ENCODE measurements around the gene MKS1. TPM values are rescaled to one million over a fixed set of nuclear protein-coding genes. Genes with fewer than 3 reads are reported as not detected.

MKS1 gene
- total RNA-seq, 2 donors from 2014 or later, result 9.4 to 9.7 TPM

DNA sequence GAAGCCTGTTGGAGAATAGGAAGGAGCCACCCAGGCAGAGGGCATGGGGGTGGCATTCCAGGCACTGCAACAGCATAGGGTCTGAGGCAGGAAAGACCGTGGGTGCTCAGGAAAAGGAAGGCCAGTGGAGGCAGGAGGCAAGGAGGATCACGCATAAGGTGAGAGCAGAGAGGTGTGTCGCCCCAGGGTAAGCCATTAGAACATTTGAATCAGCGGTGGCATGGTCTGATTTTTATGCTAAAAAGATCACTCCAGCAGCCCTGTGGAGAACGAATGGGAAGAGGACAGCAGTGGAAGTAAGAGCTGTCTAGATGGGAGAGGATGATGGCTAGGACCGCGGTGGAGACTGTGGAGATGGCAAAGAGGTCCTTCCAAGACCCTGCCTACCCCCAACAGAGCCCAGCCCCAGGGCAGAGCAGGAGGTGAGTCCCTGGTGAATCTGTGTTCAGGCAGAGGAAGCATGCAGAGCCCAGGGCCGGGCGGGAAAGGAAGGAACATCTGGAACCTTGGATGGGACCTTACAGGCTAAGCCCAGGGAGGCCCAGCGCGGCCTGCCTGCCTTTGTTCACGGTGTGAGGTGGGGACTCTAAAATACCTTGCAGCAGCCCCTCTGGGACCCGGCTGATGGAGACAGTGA is 27.2 kb upstream of the MKS1 start:
- intact Hi-C loops (cut with DNase I), result no loop called here

DNA sequence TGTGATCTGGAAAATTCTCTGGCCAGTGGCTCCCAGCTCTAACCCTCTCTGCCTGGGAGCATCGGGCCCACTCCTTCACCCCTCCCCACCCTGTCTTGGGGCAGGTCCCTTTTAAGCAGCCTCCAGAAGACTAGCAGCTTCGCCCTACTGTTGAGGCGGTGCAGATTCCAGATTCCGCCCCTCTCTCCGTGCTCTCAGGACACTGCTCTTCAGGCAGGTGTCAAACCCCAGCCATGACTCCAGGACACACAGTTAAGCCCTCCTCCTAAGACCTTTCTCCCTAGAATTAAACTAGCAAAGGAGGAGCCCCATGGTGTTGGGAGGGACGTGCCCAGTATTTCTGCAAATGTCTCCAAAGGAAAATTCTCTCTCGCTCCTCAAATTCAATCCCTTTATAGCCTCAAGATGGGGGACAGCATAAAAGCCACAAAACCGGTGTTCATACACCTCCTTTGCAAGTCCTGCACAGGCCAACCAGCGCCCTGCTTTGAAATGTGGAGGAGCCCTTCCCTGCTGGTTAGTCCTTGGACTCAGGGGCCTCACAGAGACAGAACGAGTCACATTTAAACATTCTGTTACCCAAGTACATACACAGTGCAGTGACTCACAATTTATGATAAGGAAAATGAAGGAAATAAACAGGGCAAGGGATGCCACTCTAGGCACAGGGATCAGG is 26.5 kb upstream of the MKS1 start:
- intact Hi-C loops (cut with DNase I), result no loop called here
- no peak for DNase-seq (ENCODE audit: low spot score)

More for the DNA sequence above, 27.2 kb upstream of the MKS1 start:
- peak; percentile 69 for DNase-seq (ENCODE audit: low spot score)

DNA sequence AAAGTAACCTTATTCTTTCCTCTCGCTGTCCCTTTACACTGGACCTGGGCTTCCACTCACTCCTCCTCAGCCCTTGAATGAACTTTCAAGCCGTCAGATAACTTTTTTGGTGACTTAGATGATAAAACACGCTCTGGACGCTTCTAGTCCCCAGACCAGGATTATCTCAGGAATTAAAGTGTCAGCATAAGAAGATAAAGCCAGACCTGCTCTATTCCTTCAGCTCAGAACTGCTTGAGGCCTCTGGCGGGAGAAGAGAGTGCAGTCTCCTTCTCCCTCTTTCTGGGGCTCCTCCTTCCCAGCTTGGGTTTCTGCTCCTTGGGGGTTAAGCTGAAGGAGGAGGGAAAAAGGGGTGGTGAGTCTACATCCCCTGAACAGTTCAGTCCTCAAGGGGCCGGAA is 25.9 kb upstream of the MKS1 start:
- DNase-seq (ENCODE audit: low spot score), result no peak
- intact Hi-C loops (cut with DNase I), result no loop called here

DNA sequence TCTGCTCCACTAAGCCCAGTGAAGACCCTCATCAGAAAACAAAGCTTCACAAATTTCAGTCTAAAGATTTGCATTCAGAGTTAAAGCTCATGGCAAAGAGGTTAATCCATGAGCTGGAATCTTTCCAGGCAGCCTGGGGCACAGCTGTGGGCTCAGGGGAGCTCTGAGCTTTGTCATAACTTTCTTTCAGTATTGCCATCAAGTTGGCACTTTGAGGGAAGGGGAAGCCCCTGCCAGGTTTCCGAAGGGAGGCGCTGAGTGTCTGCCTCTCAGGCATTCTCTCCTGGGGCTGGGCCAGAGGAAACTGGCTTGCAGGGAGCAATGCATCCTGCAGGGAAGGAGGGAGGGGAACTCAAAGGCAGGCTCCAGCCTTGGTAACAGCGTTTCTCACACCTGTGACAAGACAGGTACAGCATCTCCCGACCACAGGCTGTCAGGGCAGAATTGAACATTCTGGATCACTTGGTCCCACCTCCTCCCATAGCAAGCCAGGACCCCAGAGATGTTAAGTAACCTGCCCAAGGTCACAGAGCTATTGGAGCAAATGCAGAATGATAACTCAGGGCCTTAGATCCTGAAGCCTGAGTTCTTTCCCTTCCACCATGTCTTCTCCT is 23.2 kb upstream of the MKS1 start:
- no peak for DNase-seq (ENCODE audit: low spot score)
- intact Hi-C loops (cut with DNase I), result no loop called here

DNA sequence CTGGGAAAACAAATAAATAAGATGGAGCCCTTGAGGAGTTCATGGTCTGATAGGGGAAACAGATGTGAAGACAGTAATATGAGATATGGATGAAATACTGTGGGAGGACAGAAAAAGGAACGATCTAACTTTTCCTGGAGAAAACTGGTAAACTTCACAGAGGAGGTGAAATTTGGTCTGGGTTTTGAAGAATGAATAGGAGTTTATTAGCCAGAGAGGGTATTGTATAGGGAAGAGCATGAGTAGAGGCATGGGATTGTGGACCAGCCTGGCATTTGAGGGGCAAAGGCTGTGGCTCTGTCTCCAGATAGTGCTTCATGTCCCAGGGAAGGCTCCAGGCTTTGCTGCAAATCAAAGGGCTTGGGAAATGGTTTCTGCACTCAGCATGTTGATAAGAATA is 20.9 kb upstream of the MKS1 start:
- intact Hi-C loops (cut with DNase I), result no loop called here
- DNase-seq (ENCODE audit: low spot score), result no peak

DNA sequence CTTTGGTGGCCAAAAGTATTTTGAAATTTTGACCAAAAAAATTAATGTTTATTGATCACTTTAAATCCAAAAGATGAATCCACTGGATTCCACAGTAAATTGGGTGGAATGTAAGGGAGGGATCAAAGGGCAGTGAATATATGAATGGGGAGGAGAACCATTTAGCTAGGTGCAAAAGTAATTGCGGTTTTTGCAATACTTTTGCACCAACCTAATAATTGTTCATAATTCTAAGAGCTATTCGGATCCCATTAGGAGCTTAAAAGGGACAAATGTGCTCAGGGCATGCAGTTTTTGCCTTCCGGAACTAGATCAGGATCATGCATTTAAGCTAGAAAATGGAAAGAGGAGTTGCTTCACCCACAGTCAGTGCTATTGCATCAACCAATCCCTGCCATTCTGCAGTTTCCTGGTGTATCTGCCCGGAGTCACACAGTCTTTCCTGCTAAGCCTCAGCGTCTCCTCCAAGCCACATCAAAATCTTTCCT is 19.1 kb upstream of the MKS1 start, which contains the start of gene LPO:
Gene LPO, plus strand, starts transcription at position 438 of the 488 bp plus-strand sequence. CDS start 4,396 bp downstream, outside the sequence.
- intact Hi-C loops (cut with DNase I), result no loop called here
- DNase-seq (ENCODE audit: low spot score), result no peak

DNA sequence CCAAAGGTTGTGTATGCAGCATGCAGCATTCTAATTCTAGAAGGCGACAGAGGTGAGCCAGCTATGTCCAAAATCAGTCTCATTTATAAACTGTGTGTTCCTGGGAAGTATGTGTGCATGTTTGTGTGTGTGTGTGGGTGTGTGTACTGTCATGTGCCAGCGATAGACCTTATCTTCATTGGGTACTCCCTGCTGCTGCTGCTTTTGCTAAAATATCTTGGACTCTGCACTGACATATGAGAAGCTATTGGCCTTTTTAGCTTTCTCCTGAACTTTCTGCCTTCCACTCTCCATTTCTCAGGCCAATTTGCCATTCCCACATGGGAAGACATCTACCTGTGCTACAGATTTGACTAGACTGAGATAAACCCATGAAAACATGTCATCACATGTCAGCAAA is 17.3 kb upstream of the MKS1 start:
- DNase-seq (ENCODE audit: low spot score), result no peak
- intact Hi-C loops (cut with DNase I), result no loop called here

DNA sequence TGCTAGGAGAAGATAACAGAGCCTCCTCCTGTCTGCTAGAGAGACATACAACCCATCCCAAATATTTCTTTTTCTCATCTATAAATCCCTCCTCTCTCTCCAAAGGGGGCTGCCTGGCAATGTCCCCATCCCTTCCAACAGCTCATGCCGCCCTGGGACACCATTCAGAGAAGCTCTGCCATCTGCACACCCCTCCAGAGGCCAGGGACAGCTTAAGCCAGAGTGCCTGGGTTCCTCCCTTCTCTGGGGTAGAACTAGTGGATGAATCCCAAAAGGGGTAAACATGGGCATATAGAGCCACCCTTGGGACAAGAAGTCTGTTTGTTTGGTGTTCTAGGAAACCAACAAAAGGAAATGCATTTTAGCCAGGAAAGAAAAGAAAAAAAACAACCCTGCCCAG is 16.8 kb upstream of the MKS1 start:
- intact Hi-C loops (cut with DNase I), result no loop called here
- no peak for DNase-seq (ENCODE audit: low spot score)

DNA sequence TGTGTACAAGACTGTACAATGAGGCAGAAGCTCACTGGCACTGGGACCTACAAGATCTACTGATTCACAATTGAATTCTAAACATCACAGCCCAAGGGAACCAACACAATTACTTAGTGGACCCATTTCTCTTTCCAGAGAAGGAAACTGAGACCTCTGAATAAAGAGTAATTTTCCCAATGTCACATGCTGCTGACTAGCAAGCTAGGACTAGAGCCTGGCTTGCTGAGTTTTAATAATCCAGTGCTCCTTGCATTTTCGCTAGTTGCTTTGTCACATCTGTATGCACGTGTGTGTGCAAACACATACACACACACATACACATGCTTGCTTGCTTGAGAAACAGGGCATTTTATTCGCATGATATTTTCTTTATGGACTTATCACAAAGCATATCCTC is 15.5 kb upstream of the MKS1 start:
- intact Hi-C loops (cut with DNase I), result no loop called here
- DNase-seq (ENCODE audit: low spot score), result no peak

DNA sequence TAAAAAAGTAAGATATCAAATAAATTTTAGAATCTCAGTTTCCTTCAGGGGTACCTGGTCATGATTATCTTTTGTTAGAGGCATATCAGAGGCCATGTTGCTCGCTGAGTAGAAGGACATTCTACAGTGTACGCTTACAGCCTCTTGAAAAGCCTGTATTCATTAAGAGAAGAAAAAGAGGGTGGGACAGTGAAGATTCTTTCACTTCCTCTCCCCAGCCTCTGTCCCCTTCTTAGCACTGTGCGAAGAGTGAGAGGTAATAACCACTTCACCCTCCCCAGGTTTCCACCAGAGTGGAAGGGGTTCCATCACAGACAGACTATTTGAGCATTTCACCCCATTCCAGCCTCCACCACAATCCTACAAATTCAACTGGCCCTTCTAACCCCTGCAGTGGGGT is 14.5 kb upstream of the MKS1 start:
- intact Hi-C loops (cut with DNase I), result no loop called here

DNA sequence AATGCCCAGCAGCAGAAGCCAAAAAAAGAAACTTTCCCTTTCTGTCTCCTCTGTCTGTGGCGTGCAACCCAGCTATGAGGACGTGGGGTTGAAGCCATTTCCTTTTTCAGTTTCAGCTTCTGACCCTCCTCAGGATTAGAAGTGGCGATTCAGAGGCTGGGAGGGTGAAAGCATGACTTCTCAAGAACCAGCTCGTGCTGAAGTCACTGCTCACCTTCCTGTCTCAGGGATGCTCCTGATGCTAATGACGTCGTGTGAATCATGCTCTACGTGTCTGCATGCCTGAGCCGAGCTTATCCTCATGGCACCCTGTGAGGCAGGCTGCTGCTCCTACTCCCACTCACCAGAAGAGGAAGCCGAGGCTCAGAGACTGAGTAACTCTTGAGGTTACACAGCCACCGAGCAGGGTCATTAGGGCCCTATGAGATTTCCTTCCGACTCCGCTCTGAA is 13.7 kb upstream of the MKS1 start:
- intact Hi-C loops (cut with DNase I), result no loop called here
- DNase-seq (ENCODE audit: low spot score), result no peak

More for the DNA sequence above, 14.5 kb upstream of the MKS1 start:
- no peak for DNase-seq (ENCODE audit: low spot score)

DNA sequence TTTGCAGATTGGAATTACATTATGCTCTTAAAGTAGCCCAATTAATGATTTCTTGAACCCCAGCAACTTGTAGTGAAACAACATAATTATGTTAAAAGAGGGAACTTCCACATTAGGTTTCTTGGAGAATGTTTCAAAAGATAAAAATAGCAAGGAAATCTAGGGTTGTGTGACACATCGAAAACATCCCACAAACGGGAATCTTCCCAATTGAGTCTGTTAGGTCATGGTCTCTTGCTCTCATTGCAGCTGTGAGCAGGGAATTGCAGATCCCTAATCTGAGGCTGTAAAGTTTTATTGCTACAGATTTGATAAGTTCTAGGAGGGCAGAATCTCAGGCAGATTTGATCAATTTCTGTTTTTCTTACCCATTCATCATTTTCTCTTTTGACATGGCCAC is 12.6 kb upstream of the MKS1 start:
- intact Hi-C loops (cut with DNase I), result no loop called here
- DNase-seq (ENCODE audit: low spot score), result no peak

DNA sequence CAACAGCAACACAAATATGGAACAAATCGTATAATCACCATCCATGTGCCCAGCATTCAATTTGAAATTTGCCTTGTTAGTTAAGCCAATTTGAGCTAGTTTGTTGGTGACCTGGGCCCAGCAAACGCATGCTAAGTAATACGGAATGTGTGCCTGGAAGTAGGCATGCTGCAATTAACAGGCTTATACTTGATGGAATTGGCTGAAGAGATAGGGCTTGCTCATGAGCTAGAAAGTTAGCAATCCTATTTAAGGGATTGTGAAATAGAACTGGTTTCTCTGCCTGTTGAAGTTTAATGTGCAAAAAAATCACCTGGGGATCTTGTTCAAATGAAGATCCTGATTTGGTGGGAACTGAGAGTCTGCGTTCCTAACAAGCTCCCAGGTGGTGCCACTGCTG is 10.8 kb upstream of the MKS1 start:
- DNase-seq (ENCODE audit: low spot score), result no peak
- intact Hi-C loops (cut with DNase I), result no loop called here

DNA sequence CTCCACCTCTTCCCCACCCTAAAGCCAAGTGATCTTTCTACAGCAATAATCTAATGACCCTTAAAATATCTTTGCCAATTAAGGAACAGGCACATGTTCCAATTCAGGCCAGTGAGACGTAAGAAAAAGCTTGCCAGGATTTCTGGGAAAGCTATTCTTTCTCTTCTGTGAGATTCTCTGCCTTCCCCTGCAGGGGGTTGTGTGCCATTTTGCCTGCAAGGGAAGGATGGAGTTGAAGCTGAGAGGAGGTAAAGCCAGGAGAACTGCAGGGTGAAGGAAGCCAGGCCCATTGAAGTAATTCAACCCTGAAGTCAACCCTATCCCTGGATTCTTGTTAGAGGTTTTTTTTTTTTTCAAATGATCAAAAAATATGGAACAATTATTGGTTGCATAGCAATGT is 10.3 kb upstream of the MKS1 start:
- intact Hi-C loops (cut with DNase I), result no loop called here
- no peak for DNase-seq (ENCODE audit: low spot score)

DNA sequence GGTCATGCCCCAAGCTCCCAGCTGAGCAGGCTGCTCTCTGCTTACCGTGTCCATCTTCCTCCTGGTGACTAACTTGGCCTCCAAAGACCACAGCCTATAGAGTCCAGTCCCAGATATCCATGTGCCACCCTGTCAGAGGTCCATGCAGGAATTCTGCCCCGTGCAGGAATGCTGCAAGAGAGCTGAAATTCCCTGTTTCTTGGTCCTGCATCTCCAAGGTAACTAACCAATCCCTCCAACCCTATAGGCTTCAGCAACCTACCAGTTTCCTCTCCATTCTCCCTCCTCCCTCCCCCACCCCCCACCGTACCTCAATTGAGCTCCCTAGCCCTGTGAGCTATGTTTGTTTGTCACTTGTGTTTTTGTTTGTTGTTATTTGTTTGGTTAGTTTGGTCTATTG is 9.6 kb upstream of the MKS1 start:
- intact Hi-C loops (cut with DNase I), result no loop called here
- DNase-seq (ENCODE audit: low spot score), result no peak

DNA sequence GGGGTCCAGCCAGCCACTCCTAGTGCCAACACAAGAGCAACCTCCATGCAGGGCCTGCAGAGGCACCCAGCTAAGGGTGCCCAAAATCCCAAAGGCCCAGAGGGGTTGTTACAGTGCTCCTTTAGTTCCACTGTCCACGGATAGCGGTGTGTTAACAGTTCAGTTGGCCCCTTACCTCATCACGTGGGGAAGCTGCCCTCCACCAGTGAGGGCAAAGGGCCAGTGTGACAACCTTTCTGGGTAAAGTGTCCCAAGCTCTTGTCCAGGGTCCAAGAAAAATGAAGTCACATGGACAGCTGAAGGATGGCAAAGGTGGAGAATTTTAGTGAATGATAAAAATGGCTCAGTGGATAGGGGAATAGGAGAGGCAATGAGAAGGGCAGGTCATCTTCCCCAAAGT is 8.7 kb upstream of the MKS1 start:
- DNase-seq (ENCODE audit: low spot score), result no peak
- intact Hi-C loops (cut with DNase I), result no loop called here

DNA sequence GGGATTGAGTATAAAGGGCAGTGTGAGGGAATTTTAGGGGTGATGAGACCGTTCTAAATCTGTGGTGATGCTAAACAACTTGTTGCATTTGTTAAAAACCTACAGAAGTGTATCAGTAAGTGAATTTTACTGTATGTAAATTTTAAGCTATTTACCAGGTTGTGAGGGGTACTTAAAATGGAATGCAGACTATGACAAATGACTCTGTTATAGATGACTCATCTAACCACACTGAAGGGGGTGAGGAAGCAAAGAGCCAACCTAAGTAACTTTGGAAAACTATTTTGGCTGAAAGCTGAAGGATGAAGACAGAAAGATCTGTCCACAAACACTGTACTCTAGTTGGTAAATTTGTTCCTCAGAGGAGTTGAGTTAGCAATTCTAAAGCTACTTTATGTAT is 5.3 kb upstream of the MKS1 start:
- no peak for DNase-seq (ENCODE audit: low spot score)
- intact Hi-C loops (cut with DNase I), result no loop called here

DNA sequence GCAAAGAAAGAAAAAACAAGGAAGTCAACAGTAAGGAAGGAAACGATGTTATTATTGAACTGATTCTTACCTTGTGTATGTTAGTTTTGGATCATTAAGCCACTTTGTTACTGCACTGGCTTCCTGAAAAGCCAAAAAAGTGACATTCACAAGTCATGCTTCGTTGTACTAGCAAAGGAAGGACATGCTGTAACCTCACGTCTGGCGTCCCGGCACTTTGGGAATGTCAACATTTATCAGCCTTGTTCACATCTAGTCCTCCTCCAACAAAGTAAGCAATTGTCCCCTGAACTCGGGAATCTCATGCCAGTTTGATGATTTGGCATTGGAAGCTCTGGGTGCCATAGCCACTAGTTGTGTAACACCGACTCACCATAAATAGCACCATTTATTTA is 731 bp upstream of the MKS1 start:
- no peak for DNase-seq (ENCODE audit: low spot score)
- intact Hi-C loops (cut with DNase I), result no loop called here

DNA sequence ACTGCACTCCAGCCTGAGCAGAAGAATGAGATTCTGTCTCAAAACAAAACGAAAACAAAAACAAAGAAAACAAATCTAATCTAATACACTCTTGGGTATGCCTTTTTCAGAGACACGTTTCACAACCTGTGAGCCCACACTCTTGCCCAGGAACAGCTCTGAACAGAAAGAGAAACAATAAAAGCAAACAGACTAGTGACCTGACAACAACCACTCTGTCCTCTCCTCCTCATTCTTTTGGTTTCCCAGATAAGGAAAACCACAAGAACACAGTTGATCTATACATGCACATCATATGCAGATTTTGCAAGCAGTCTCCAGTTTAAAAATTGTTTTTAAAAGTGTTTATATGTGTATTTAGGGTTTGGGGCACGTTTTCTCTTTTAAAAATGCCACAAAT is 1.3 kb downstream of the MKS1 start:
- intact Hi-C loops (cut with DNase I), result no loop called here

DNA sequence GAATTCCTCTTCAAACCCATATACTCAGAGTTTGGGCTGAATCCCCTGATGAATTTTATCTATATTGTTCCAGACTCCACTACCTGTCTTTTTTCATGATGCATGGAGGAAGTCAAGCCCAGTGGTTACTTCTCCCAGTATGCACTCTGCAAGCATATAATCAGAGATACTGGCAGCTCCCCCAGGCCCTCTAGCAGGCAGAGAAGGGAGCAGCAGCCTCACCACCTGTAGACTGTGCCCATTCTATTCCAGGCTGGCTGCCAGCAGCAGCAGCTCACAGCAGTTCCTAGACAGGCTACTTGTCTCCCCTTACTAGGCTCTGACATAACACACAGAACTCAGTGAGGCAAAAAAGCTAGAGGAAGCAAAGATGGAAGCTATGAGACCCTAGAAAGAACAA is 3.4 kb downstream of the MKS1 start:
- intact Hi-C loops (cut with DNase I), result no loop called here

More for the DNA sequence above, 1.3 kb downstream of the MKS1 start:
- no peak for DNase-seq (ENCODE audit: low spot score)

DNA sequence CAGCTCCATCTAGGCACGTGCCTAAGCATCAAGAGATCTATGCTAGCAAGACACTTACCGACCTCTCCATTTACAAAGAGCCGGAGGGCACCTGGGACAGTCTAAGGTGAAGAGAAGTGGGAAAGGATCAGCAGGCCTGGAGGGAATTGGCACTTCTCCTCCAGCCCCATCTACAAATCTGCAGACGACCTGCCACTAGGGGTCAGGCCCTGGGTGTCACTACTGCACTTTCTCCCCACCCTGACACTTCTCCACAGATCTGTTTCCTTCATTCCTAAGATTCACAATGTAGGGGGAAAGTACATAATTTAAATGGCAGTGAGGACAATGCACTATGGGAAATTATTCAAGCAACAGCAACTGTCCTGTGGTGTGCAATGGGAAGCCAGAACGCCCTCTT is 8.1 kb downstream of the MKS1 start:
- no peak for DNase-seq (ENCODE audit: low spot score)
- intact Hi-C loops (cut with DNase I), result no loop called here

More for the DNA sequence above, 3.4 kb downstream of the MKS1 start:
- DNase-seq (ENCODE audit: low spot score), result no peak
